ENCODE measurements around the gene LMTK2.

DNA sequence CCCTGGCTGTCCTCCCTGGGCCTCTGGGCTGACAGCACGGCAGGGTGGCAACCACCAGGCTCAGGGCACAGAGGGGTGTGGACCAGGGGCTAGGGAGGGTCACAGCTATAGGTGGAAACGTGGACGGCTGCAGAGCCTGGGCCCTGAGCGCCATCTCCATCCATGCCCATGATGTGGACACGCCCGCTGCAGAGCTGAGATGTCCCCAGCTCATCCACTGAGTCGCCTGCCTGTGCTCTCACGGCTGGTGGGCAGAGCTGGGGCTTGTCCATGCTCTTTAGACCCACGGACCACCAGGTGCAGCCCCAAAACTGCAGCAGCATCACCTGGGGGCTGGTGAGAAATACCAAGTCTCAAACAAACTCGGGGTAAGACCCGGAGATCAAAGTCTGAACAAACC lies 129.2 kb downstream of the LMTK2 start:
- no peak for TF ChIP-seq GATA1 (IDR thresholded peaks at IDR 0.05; ENCODE audit: low read depth, low read length)
- no peak for TF ChIP-seq POLR2A (IDR thresholded peaks at IDR 0.05; ENCODE audit: low read length)
